Endothelial cell of umbilical vein (primary cell): ENCODE data around the gene CLN6.

ENCODE experiments used
- EZH2 ChIP-seq: IDR thresholded peaks from 2 replicates; pipeline ENCODE4 v1.6.1; 2012; ENCODE audit warnings: borderline replicate concordance, low read depth, mild to moderate bottlenecking, moderate library complexity, low read length, inconsistent platforms; ENCODE audit not compliant: severe bottlenecking
- MAX ChIP-seq: IDR thresholded peaks from 2 replicates; pipeline ENCODE4 v1.6.1; 2011; ENCODE audit not compliant: insufficient read depth, insufficient read length
- POLR2A ChIP-seq: IDR thresholded peaks from 2 replicates; pipeline ENCODE4 v1.6.1; 2012; ENCODE audit warnings: low read depth, mild to moderate bottlenecking, control low read depth, low read length
- TF ChIP-seq, protein P1 (sequence below), 2 donors: IDR thresholded peaks; 1 replicate in 1 of 2; 2 replicates in 1 of 2; pipeline ENCODE4 v1.5.1; 2011; ENCODE audit warnings: low read length in 2 of 2, mild to moderate bottlenecking in 2 of 2, moderate library complexity in 2 of 2, control low read depth in 1 of 2, inconsistent platforms in 1 of 2, low read depth in 1 of 2; ENCODE audit not compliant: insufficient read depth in 1 of 2; ENCODE audit errors: extremely low read depth in 1 of 2

DNA sequence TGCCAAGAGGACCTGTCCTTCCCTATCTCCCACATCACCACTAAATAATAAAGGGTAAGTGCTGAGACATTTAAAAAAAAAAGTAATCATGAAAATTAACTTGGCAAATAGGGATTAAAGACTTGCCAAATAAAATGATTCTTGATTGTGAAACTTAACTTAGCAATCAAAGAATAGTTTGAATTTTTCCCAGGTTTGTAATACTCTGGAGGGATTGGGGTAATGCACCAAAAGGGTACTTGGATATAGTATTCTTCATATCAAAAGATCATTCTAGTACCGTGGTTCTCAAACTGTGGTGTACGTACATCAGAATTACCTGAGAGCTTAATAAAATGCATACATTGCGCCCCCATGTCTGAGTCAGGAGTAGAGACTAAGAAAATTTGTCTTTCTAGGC, 52.9 kb downstream of the CLN6 start:
- no peak for TF ChIP-seq MAX
- TF ChIP-seq, protein P1, sequence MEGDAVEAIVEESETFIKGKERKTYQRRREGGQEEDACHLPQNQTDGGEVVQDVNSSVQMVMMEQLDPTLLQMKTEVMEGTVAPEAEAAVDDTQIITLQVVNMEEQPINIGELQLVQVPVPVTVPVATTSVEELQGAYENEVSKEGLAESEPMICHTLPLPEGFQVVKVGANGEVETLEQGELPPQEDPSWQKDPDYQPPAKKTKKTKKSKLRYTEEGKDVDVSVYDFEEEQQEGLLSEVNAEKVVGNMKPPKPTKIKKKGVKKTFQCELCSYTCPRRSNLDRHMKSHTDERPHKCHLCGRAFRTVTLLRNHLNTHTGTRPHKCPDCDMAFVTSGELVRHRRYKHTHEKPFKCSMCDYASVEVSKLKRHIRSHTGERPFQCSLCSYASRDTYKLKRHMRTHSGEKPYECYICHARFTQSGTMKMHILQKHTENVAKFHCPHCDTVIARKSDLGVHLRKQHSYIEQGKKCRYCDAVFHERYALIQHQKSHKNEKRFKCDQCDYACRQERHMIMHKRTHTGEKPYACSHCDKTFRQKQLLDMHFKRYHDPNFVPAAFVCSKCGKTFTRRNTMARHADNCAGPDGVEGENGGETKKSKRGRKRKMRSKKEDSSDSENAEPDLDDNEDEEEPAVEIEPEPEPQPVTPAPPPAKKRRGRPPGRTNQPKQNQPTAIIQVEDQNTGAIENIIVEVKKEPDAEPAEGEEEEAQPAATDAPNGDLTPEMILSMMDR (IDR thresholded peaks at IDR 0.05; ENCODE audit: extremely low read depth in 1 of 2, insufficient read depth in 1 of 2, low read depth in 1 of 2, low read length in 2 of 2) = no peak
- no peak for TF ChIP-seq POLR2A
- no peak for TF ChIP-seq EZH2
